Caki2 (cell line): Measurements from ENCODE around the gene IL5. TPM values are rescaled to one million over a fixed set of nuclear protein-coding genes. Genes with fewer than 3 reads are reported as not detected.

Experiments
- DNase-seq: peaks from one replicate; pipeline ENCODE4 v3.0.0-alpha.2; 2015; ENCODE audit warnings: low read depth
- in situ Hi-C: cut with HindIII; loops from 2 replicates; pipeline ENCODE4 v1.10.0; 2016; ENCODE audit warnings: low sequenced_read_pairs, low pct_unique_long_range_greater_than_20kb, mixed read lengths
- total RNA-seq: library from RNA; depleted of rRNA; stranded (reverse); fragments of >200 nt; shearing (Covaris generic); gene quantifications from 2 replicates; pipeline ENCODE4 v1.2.3, GENCODE V29; 2014; ENCODE audit warnings: low replicate concordance

The IL5 gene
- total RNA-seq, 1 experiment from 2014 or later: not detected

- in situ Hi-C loops: no loop called here
- DNase-seq: no peak
Observed at GRCh38 chr5:132501961-132502931, 41.1 kb downstream of the IL5 start.

- in situ Hi-C loops: no loop called here
- DNase-seq: no peak
Observed at GRCh38 chr5:132501629-132501956, 41.7 kb downstream of the IL5 start.

DNA sequence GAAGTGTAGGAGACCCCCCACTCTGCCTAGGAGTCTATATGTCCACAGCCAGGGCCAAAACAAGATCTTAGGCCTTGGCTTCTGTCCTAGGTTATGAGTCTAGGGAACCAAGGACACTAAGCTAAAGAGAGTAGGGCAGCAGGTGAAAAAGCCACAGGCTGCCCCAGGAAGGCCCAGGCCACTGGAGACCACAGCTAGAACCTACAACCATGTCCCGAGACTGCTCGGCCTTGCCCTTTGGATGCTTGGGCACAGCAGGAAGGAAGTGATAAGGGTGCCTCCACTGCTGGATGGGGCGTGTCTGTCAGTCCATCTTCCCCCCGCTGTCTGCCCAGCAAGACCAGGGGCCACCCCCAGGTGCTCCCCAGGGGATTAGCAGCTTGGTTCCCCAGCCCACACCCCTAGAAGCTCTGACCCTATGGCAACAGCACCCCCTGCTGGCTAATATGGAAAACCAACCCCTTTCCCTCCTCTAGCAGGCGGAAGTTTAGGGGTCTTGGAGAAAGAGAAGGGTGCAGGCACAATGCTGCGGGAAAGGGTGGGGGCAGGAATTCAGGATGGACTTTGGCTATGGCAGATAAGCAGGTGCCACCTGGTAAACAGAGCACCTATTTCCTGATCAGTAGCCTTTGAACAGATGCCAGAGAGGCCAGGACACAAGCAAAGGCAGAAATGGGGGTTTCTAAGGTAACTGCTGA lies 42.2 kb downstream of the IL5 start:
- in situ Hi-C loops: no loop called here
- peak; percentile 41 for DNase-seq

- in situ Hi-C loops: no loop called here
Observed at GRCh38 chr5:132500244-132500930, 42.9 kb downstream of the IL5 start.

DNA sequence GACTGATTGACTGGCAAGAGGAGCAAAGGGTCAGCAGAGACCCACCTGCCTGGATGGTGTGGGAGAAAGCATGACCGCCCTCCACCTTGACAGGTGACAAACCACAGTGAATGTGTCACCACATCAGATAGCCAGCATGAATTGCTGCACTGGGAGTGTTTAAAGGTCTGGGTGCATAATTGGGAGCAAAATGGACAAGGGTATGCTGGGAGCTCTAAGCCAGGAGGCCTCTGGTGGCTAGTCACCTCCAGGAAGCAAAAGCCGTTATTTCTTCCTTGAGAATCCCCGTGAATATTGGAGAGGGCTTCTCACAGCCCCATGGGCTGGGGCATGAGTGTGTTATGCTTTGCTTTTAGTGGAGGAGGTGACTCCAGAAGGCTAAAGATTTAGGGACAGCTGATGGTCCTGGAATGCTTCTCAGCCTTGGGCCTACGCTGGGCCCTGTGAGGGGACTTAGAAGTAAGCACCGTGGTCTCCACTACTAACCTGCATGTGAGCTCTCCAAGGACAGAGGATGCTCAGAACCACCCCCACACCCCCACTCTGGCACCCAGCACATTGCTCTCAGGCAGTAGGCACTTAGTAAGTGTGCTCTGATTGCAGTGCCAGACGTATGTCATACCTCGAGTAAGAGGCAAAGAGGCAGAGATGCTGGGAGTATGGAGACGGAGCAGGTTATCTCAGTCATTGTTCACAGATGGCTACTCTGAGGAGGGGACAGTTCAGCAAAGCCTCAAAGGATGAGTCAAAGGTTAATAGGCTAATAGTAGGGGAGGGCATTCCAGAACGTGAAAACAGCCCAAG lies 43.7 kb downstream of the IL5 start:
- DNase-seq: no peak
- in situ Hi-C loops: loop anchor here (25.0 kb wide), 1 partner anchor 112 kb away; no protein-coding TSS in a partner anchor

More at GRCh38 chr5:132500244-132500930, 42.9 kb downstream of the IL5 start:
- no peak for DNase-seq

GRCh38 chr5:132498686-132499271 lies 44.5 kb downstream of the IL5 start:
- DNase-seq: no peak
- in situ Hi-C loops: loop anchor here (25.0 kb wide), 1 partner anchor 111 kb away; no protein-coding TSS in a partner anchor

- DNase-seq: peak; percentile 50
- in situ Hi-C loops: loop anchor here (25.0 kb wide), 1 partner anchor 111 kb away; no protein-coding TSS in a partner anchor
Observed at GRCh38 chr5:132498152-132498551, 45.2 kb downstream of the IL5 start.

GRCh38 chr5:132497488-132497997 lies 45.8 kb downstream of the IL5 start:
- in situ Hi-C loops: loop anchor here (25.0 kb wide), 1 partner anchor 110 kb away; no protein-coding TSS in a partner anchor
- DNase-seq: peak; percentile 75

GRCh38 chr5:132496631-132497487 lies 46.5 kb downstream of the IL5 start:
- in situ Hi-C loops: loop anchor here (25.0 kb wide), 1 partner anchor 110 kb away; no protein-coding TSS in a partner anchor
- DNase-seq: peak; percentile 77

DNA sequence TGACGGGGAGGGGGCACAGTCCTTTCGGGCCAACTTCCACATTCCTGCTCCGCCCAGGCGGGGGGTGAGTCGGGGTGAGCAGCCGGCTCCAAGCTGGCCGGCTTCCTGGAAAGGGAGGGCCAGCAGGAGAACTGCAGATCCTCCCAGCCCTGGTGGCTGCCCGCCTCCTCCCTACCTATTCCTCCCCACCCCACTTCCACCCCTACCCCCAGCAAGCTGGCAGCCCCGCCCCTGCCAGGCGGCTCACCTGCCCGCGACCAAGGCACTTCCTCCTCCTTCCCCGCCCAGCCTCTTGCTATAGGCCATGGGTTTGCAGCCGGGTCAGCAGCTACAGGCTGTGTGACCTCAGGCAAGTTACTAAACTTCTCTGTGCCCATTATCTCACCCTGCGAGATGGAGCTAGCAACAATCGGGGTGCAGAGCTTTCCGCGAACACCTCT lies 47.1 kb downstream of the IL5 start:
- in situ Hi-C loops: loop anchor here (25.0 kb wide), 1 partner anchor 109 kb away; no protein-coding TSS in a partner anchor
- peak; percentile 82 for DNase-seq

GRCh38 chr5:132495667-132496190 lies 47.6 kb downstream of the IL5 start:
- in situ Hi-C loops: loop anchor here (25.0 kb wide), 1 partner anchor 108 kb away; no protein-coding TSS in a partner anchor
- DNase-seq: peak; percentile 78

DNA sequence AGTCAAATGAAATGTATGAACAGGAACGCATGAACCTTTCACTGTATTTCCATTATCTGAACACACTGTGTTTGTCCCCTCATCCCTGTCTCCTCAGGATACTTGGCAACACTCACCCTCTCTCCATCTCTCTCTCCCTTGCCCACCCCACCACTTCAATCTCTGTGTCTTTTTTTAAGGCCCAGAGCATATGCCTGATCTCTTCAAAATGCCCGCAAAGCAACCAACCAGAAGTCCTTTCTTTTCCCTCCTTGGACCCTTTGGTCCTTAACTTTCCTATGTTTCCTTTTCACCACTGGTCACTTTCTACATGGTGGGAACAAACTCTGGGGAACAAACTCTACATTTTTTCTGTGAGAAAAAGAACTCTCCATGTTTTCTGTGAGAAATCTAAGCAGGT lies 49.5 kb downstream of the IL5 start:
- in situ Hi-C loops: loop anchor here (25.0 kb wide), 1 partner anchor 107 kb away; no protein-coding TSS in a partner anchor
- no peak for DNase-seq

GRCh38 chr5:132493241-132493640 lies 50.1 kb downstream of the IL5 start:
- DNase-seq: no peak
- in situ Hi-C loops: loop anchor here (25.0 kb wide), 1 partner anchor 106 kb away; no protein-coding TSS in a partner anchor

GRCh38 chr5:132492386-132493125 lies 50.8 kb downstream of the IL5 start:
- in situ Hi-C loops: loop anchor here (25.0 kb wide), 1 partner anchor 105 kb away; no protein-coding TSS in a partner anchor
- DNase-seq: no peak
